ENCODE results near the gene MIA2. TPM values are rescaled to one million over a fixed set of nuclear protein-coding genes. Genes with fewer than 3 reads are reported as not detected.

The MIA2 gene
- total and polyA plus RNA-seq, 9 of the 15 experiments (the other 6 are each of a cell fraction or from before 2014, with no cell fraction given): 6.0 to 21.8 (median 12.8) TPM

GRCh38 chr14:39432179-39432618, 198.5 kb downstream of the MIA2 start, which contains the start of gene FBXO33 (continued):
- TF ChIP-seq MGA (IDR thresholded peaks at IDR 0.05): no peak
- TF ChIP-seq CEBPZ (IDR thresholded peaks at IDR 0.05; ENCODE audit: borderline replicate concordance, low read depth, low read length): no peak
- peak; percentile 80; the same call in 1 of the 2 replicates for TF ChIP-seq SREBF1 (IDR thresholded peaks at IDR 0.05; ENCODE audit: borderline replicate concordance, low read depth, low read length)
- TF ChIP-seq, protein P1, sequence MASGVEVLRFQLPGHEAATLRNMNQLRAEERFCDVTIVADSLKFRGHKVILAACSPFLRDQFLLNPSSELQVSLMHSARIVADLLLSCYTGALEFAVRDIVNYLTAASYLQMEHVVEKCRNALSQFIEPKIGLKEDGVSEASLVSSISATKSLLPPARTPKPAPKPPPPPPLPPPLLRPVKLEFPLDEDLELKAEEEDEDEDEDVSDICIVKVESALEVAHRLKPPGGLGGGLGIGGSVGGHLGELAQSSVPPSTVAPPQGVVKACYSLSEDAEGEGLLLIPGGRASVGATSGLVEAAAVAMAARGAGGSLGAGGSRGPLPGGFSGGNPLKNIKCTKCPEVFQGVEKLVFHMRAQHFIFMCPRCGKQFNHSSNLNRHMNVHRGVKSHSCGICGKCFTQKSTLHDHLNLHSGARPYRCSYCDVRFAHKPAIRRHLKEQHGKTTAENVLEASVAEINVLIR (CRISPR knock-in tag; IDR thresholded peaks at IDR 0.05): peak; percentile 83
- no peak for TF ChIP-seq RUNX1 (IDR thresholded peaks at IDR 0.05; ENCODE audit: low read depth)
- TF ChIP-seq THAP7 (CRISPR knock-in tag; IDR thresholded peaks at IDR 0.05): no peak
- TF ChIP-seq, protein P2, sequence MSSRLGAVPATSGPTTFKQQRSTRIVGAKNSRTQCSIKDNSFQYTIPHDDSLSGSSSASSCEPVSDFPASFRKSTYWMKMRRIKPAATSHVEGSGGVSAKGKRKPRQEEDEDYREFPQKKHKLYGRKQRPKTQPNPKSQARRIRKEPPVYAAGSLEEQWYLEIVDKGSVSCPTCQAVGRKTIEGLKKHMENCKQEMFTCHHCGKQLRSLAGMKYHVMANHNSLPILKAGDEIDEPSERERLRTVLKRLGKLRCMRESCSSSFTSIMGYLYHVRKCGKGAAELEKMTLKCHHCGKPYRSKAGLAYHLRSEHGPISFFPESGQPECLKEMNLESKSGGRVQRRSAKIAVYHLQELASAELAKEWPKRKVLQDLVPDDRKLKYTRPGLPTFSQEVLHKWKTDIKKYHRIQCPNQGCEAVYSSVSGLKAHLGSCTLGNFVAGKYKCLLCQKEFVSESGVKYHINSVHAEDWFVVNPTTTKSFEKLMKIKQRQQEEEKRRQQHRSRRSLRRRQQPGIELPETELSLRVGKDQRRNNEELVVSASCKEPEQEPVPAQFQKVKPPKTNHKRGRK (tag; IDR thresholded peaks at IDR 0.05): no peak
- no peak for TF ChIP-seq KLF6 (CRISPR knock-in tag; IDR thresholded peaks at IDR 0.05; ENCODE audit: borderline replicate concordance)
- peak; percentile 100 for TF ChIP-seq ATF7 (IDR thresholded peaks at IDR 0.05)
